Measurements from ENCODE around the gene JPH3.

The JPH3 gene

DNA sequence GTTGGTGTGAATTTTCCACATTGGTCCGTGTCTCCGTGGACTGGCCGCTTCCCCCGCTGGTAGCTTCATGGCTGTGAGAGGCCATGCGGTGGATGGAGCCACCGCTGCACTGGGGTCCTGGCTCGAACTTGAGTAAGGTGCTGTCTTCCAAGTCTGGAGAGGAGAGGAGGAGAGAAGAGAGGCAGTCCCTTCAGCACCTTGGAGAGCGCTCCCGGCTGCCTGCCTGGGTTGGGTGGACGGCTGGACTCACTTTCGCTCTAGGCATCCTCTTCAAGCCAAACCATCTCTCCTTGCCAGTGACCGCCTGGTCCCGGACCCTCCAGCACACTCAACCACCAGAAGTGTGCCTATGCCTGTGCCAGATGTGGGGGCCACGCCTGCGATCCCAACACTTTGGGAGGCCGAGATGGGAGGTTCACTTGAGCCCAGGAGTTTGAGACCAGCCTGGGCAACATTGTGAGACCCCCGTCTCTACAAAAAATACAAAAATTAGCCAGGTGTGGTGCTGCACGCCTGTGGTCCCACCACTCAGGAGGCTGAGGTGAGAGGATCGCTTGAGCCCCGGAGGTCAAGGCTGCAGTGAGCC is 6.2 kb downstream of the JPH3 start:
- DNase-seq (ENCODE audit: low read depth), result peak; percentile 74
- TF ChIP-seq CTCF (IDR thresholded peaks at IDR 0.05; ENCODE audit: low read length, missing control alignments), result no peak
- H3K4me3 ChIP-seq (replicated peaks; ENCODE audit: low read depth, low read length), result no peak overlapping the region

DNA sequence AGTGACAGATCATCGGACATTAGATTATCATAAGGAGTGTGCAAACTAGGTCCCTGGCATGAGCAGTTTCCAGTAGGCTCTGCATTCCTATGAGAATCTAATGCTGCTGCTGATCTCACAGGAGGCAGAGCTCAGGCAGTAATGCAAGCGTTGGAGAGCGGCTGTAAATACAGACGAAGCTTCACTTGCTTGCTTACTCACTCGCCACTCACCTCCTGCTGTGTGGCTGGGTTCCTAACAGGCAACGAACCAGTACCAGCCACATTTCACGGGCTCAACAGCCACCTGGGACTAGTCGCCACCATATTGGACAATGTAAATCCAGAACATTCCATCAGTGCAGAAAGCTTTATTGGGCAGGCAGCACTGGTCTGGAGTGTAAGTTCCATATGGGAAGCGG is 7.7 kb downstream of the JPH3 start:
- DNase-seq (ENCODE audit: low read depth), result no peak
- TF ChIP-seq CTCF (IDR thresholded peaks at IDR 0.05; ENCODE audit: low read length, missing control alignments), result no peak
- H3K4me3 ChIP-seq (replicated peaks; ENCODE audit: low read depth, low read length), result no peak overlapping the region

DNA sequence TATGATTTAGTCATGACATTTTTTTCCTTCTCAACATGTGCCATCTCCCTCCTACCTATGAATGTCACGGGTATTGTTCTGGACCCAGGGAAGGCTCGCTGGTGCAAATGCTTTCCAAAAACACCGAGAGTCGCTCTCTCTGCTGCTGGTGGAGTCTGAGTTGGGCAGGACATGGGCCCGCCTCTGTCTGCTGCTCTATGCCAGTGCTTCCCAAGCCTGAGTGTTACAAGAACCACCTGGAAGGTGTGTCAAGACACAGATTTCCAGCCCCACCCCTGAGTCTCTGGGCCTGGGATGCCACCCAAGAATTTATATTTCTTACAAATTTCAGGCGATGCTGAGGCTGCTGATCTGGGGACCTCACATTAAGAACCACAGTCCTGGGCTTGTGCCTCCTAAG is 9.1 kb downstream of the JPH3 start:
- no peak for TF ChIP-seq CTCF (IDR thresholded peaks at IDR 0.05; ENCODE audit: low read length, missing control alignments)
- no peak for DNase-seq (ENCODE audit: low read depth)
- no peak overlapping the region for H3K4me3 ChIP-seq (replicated peaks; ENCODE audit: low read depth, low read length)

DNA sequence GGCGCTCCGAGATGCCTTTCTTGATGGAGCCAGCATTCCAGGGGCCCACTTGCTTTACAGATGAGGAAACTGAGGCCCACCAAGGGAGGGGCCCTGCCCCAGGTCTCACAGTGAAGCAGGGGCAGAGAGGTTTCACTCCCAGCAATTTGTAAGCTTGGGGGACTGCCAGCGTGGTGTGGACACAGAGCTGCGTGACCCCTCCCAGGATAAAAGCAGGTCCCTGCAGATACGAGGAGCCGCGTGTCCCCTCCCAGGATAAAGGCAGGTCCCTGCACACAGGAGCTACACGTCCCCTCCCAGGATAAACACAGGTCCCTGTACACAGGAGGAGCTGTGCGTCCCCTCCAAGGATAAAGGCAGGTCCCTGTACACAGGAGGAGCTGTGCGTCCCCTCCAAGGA is 11.7 kb downstream of the JPH3 start:
- DNase-seq (ENCODE audit: low read depth), result no peak
- no peak for TF ChIP-seq CTCF (IDR thresholded peaks at IDR 0.05; ENCODE audit: low read length, missing control alignments)
- H3K4me3 ChIP-seq (replicated peaks; ENCODE audit: low read depth, low read length), result no peak overlapping the region

GRCh38 chr16:87615621-87616041 is 13.3 kb downstream of the JPH3 start:
- no peak for TF ChIP-seq CTCF (IDR thresholded peaks at IDR 0.05; ENCODE audit: low read length, missing control alignments)
- H3K4me3 ChIP-seq (replicated peaks; ENCODE audit: low read depth, low read length), result no peak overlapping the region
- DNase-seq (ENCODE audit: low read depth), result no peak

DNA sequence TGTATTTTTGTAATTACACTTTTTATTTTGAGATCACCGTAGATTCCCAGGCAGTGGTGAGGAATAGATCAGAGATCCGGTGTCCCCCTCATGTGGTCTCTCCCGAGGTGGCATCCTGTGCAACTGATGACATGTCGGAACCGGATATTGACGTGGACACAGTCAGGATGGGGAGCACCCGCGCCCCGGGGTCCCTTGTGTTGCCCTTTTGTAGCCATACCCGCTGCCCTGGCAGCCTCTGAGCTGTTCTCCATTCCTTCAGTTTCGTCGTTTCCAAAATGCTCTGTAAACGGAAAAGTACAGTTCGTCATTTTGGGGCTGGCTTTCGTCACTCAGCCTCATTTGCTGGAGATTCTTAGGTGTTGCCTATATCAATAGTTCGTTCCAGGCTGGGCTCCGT is 14.2 kb downstream of the JPH3 start:
- TF ChIP-seq CTCF (IDR thresholded peaks at IDR 0.05; ENCODE audit: low read length, missing control alignments), result no peak
- DNase-seq (ENCODE audit: low read depth), result no peak
- no peak overlapping the region for H3K4me3 ChIP-seq (replicated peaks; ENCODE audit: low read depth, low read length)

DNA sequence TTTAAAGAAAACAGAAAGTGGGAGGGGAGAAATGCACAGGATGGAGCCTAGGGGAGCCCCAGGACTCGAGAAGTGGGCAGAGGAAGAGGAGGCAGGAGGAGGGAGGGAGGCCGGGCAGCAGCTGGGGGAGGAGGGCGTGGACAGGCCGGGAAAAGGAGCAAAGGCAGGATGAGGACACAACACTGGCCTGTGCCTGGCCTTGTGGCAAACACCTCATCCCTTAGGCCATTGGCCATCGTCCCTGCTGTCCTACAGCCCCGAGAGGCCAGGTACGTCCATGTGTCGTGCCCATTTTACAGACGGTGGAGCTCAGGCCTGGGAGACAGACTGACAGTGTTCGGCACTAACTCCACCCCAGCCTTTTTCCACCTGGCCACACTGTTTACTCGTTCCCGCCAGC is 15.9 kb downstream of the JPH3 start:
- no peak for DNase-seq (ENCODE audit: low read depth)
- TF ChIP-seq CTCF (IDR thresholded peaks at IDR 0.05; ENCODE audit: low read length, missing control alignments), result no peak
- H3K4me3 ChIP-seq (replicated peaks; ENCODE audit: low read depth, low read length), result no peak overlapping the region

Measured in fibroblast of pulmonary artery (primary cell).